NCI-H460 (cell line): Measurements from ENCODE around the gene LTBR. TPM values are rescaled to one million over a fixed set of nuclear protein-coding genes. Genes with fewer than 3 reads are reported as not detected.

Source experiments
- small RNA-seq, 2 experiments: library from RNA; depleted of rRNA; stranded (forward); fragments of <200 nt; gene quantifications; one replicate each; pipeline ENCODE3, GENCODE V24; 2014
- total RNA-seq: library from RNA; depleted of rRNA; stranded (reverse); fragments of >200 nt; shearing (Covaris generic); gene quantifications from 2 replicates; pipeline ENCODE4 v1.2.3, GENCODE V29; 2014; rRNA removed

The LTBR gene
- total RNA-seq, 1 experiment from 2014 or later = 82.9 TPM

Small RNA genes lying within 50 kb of the gene (small RNA-seq; reads per million reads assigned to genes)
- 0 reads per million in 2 experiments for gene RN7SL391P

Other genes starting within 250 kb of the LTBR start
- 38.8 and 43.6 TPM in 2 replicates for gene CD9, start 183.8 kb upstream of the LTBR start, total RNA-seq
- gene PLEKHG6, start 73.5 kb upstream of the LTBR start, total RNA-seq = not detected in 2 replicates
- 180 and 190 TPM in 2 replicates for gene TNFRSF1A, start 42.1 kb upstream of the LTBR start, total RNA-seq
- 0.29 and 1.7 TPM in 2 replicates for gene SCNN1A, start 8.6 kb upstream of the LTBR start, total RNA-seq
- gene CD27, start 60.8 kb downstream of the LTBR start, total RNA-seq = not detected in 2 replicates
- 3.2 and 3.9 TPM in 2 replicates for gene TAPBPL, start 67.9 kb downstream of the LTBR start, total RNA-seq
- gene VAMP1, start 86.5 kb downstream of the LTBR start, total RNA-seq = 10.7 and 14.3 TPM in 2 replicates
- 150 and 183 TPM in 2 replicates for gene MRPL51, start 109.1 kb downstream of the LTBR start, total RNA-seq
- 60.2 and 68.4 TPM in 2 replicates for gene NCAPD2, start 109.9 kb downstream of the LTBR start, total RNA-seq
- gene GAPDH, start 150.4 kb downstream of the LTBR start, total RNA-seq = 9,568 and 10,591 TPM in 2 replicates
- 0.15 TPM in 1 of 2 replicates, not detected in the other for gene IFFO1, start 171.9 kb downstream of the LTBR start, total RNA-seq
- gene NOP2, start 184.1 kb downstream of the LTBR start, total RNA-seq = 54.0 and 58.2 TPM in 2 replicates
- 67.0 and 83.8 TPM in 2 replicates for gene CHD4, start 223.2 kb downstream of the LTBR start, total RNA-seq